Uterus (tissue), 4 donors: Measurements from ENCODE around the gene SLC2A2. TPM values are rescaled to one million over a fixed set of nuclear protein-coding genes. Genes with fewer than 3 reads are reported as not detected.

ENCODE experiments used
- DNase-seq, 2 donors: peaks; one replicate each; pipeline ENCODE4 v3.0.0-alpha.2; 2019 to 2020
- H3K27ac ChIP-seq, 2 donors: fragments of 200-600 bp; sonication (generic); 1 replicate in 1 of 2; 2 replicates in 1 of 2; pipeline ENCODE4 v1.5.1; 2016 to 2018
- H3K27me3 ChIP-seq, 2 donors: fragments of 200-600 bp; sonication (generic); one replicate each; pipeline ENCODE4 v1.5.1; 2018 to 2019; ENCODE audit warnings: control low read depth in 1 of 2
- H3K36me3 ChIP-seq, 2 donors: fragments of 200-600 bp; sonication (generic); one replicate each; pipeline ENCODE4 v1.5.1; 2019; ENCODE audit warnings: control low read depth in 1 of 2
- H3K4me1 ChIP-seq, 2 donors: fragments of 200-600 bp; sonication (generic); one replicate each; pipeline ENCODE4 v1.5.1; 2018 to 2019; ENCODE audit warnings: control low read depth in 1 of 2
- H3K4me3 ChIP-seq, 2 donors: fragments of 200-600 bp; sonication (generic); 1 replicate in 1 of 2; 2 replicates in 1 of 2; pipeline ENCODE4 v1.5.1; 2018 to 2019; ENCODE audit warnings: mild to moderate bottlenecking in 1 of 2
- H3K9me3 ChIP-seq, 2 donors: fragments of 200-600 bp; sonication (generic); one replicate each; pipeline ENCODE4 v1.5.1; 2019; ENCODE audit warnings: control low read depth in 1 of 2
- CTCF ChIP-seq, 4 experiments: fragments of 200-600 bp in 2 of 4; fragments of 450-650 bp in 2 of 4; sonication (generic) in 2 of 4; IDR thresholded peaks; one replicate each; pipeline ENCODE4 v1.5.1; 2016 to 2019; ENCODE audit warnings: antibody characterized with exemption in 4 of 4, mild to moderate bottlenecking in 2 of 4, moderate library complexity in 1 of 4
- POLR2A ChIP-seq, 2 donors: fragments of 450-650 bp; IDR thresholded peaks; one replicate each; pipeline ENCODE4 v1.6.1; 2016; ENCODE audit warnings: antibody characterized with exemption in 2 of 2, mild to moderate bottlenecking in 1 of 2, moderate library complexity in 1 of 2
- intact Hi-C: fragments of 100-400 bp; cut with DNase I; formaldehyde crosslinking; loops from one replicate; pipeline ENCODE4 v1.15.1; 2023; ENCODE audit warnings: low total_unique reads
- small RNA-seq: library from RNA; depleted of rRNA; stranded (forward); fragments of <200 nt; gene quantifications from one replicate; pipeline ENCODE3, GENCODE V24; 2016
- total RNA-seq, 4 donors: library from RNA; depleted of rRNA in 3 of 4; stranded (reverse); fragments of >200 nt in 3 of 4; gene quantifications; one replicate each; pipeline versions ENCODE4 v1.1.0 to v1.2.4, GENCODE V29; 2014 to 2023
- donor health status: DM: yes; HTN: yes; CAD: no.

Gene SLC2A2
- total RNA-seq, 4 donors from 2014 or later, result not detected

- no peaks in the 10 kb centered on the region for H3K4me1 ChIP-seq
- H3K27me3 ChIP-seq, result no peaks in the 10 kb centered on the region
- H3K36me3 ChIP-seq, result no peaks in the 10 kb centered on the region
- TF ChIP-seq POLR2A (IDR thresholded peaks at IDR 0.05) (no peak), CTCF (IDR thresholded peaks at IDR 0.05) (no peak)
- H3K4me3 ChIP-seq, result no peak overlapping the region
- DNase-seq, result no peak
- intact Hi-C loops, result no loop called here
- no peaks in the 10 kb centered on the region for H3K9me3 ChIP-seq
- no peak overlapping the region for H3K27ac ChIP-seq
These were observed 72.8 kb downstream of the SLC2A2 start for GRCh38 chr3:170953736-170954135.

- intact Hi-C loops, result no loop called here
- H3K27ac ChIP-seq, result no peak overlapping the region
These were observed 73.3 kb downstream of the SLC2A2 start for GRCh38 chr3:170953229-170953628.

GRCh38 chr3:170949211-170949610 is 77.3 kb downstream of the SLC2A2 start:
- no peaks in the 10 kb centered on the region for H3K27me3 ChIP-seq
- TF ChIP-seq CTCF (IDR thresholded peaks at IDR 0.05) (no peak), POLR2A (IDR thresholded peaks at IDR 0.05) (no peak)
- H3K36me3 ChIP-seq, result no peaks in the 10 kb centered on the region
- H3K4me3 ChIP-seq, result no peak overlapping the region
- no peaks in the 10 kb centered on the region for H3K4me1 ChIP-seq
- no peak for DNase-seq
- no peaks in the 10 kb centered on the region for H3K9me3 ChIP-seq
- intact Hi-C loops, result no loop called here
- H3K27ac ChIP-seq, result no peak overlapping the region

More at GRCh38 chr3:170953229-170953628, 73.3 kb downstream of the SLC2A2 start:
- no peak overlapping the region for H3K4me3 ChIP-seq
- no peak for TF ChIP-seq CTCF (IDR thresholded peaks at IDR 0.05)
- no peak for TF ChIP-seq POLR2A (IDR thresholded peaks at IDR 0.05)
- no peaks in the 10 kb centered on the region for H3K36me3 ChIP-seq
- no peaks in the 10 kb centered on the region for H3K4me1 ChIP-seq
- H3K27me3 ChIP-seq, result no peaks in the 10 kb centered on the region
- H3K9me3 ChIP-seq, result no peaks in the 10 kb centered on the region
- no peak for DNase-seq

- Histone ChIP-seq H3K27me3 (no peaks in the 10 kb centered on the region), H3K4me1 (no peaks in the 10 kb centered on the region), H3K27ac (no peak overlapping the region), H3K9me3 (no peaks in the 10 kb centered on the region), H3K4me3 (no peak overlapping the region), H3K36me3 (no peaks in the 10 kb centered on the region)
- DNase-seq, result no peak
- no peak for TF ChIP-seq POLR2A (IDR thresholded peaks at IDR 0.05)
- TF ChIP-seq CTCF (IDR thresholded peaks at IDR 0.05), result no peak
- intact Hi-C loops, result no loop called here
These were observed 79.3 kb downstream of the SLC2A2 start for GRCh38 chr3:170947018-170947769.

Small RNA genes lying within 50 kb of the gene (small RNA-seq; reads per million reads assigned to genes)
- gene RNU1-70P, result not detected

Other genes starting within 250 kb of the SLC2A2 start
- 100 to 1,000 TPM in 2 of 4 donors, 10 to 100 TPM in 2; 46.5 to 305 (median 175) TPM for gene RPL22L1, start 156.5 kb downstream of the SLC2A2 start, total RNA-seq
- gene EIF5A2, start 118.1 kb downstream of the SLC2A2 start, total RNA-seq, result 10 to 100 TPM in 1 of 4 donors, 1 to 10 TPM in 3; 2.8 to 20.5 (median 7.0) TPM